CD4-positive, alpha-beta T cell treated with Interleukin-10 for 1 hour (primary cell): ENCODE measurements around the gene CTTNBP2.

ENCODE experiments used
- DNase-seq: peaks from one replicate; pipeline ENCODE4 v3.0.0-alpha.2; 2020

The CTTNBP2 gene

GRCh38 chr7:117873310-117874190 is at the start of gene CTTNBP2:
TSS of gene CTTNBP2 (minus strand) at chr7:117873441. CDS start at chr7:117873415, 26 bp downstream.
- DNase-seq, result no peak

GRCh38 chr7:117916309-117916708 is 43.1 kb upstream of the CTTNBP2 start:
- DNase-seq, result no peak

- no peak for DNase-seq
Measured at GRCh38 chr7:117912421-117912820, 39.2 kb upstream of the CTTNBP2 start.

- no peak for DNase-seq
Measured at GRCh38 chr7:117908031-117908795, 35.0 kb upstream of the CTTNBP2 start.

- DNase-seq, result no peak
Measured at GRCh38 chr7:117907049-117907640, 33.9 kb upstream of the CTTNBP2 start.

GRCh38 chr7:117902314-117902889 is 29.2 kb upstream of the CTTNBP2 start:
- DNase-seq, result no peak

GRCh38 chr7:117901089-117901797 is 28.0 kb upstream of the CTTNBP2 start:
- no peak for DNase-seq

- no peak for DNase-seq
Measured at GRCh38 chr7:117896339-117896738, 23.1 kb upstream of the CTTNBP2 start.

GRCh38 chr7:117895276-117895675 is 22.0 kb upstream of the CTTNBP2 start:
- no peak for DNase-seq

GRCh38 chr7:117894037-117894436 is 20.8 kb upstream of the CTTNBP2 start:
- no peak for DNase-seq

GRCh38 chr7:117892821-117893220 is 19.6 kb upstream of the CTTNBP2 start:
- DNase-seq, result no peak

- no peak for DNase-seq
Measured at GRCh38 chr7:117889611-117890010, 16.4 kb upstream of the CTTNBP2 start.

- DNase-seq, result no peak
Measured at GRCh38 chr7:117888627-117889026, 15.4 kb upstream of the CTTNBP2 start.

- no peak for DNase-seq
Measured at GRCh38 chr7:117882594-117882993, 9.4 kb upstream of the CTTNBP2 start.

GRCh38 chr7:117876761-117877160 is 3.5 kb upstream of the CTTNBP2 start:
- no peak for DNase-seq

- no peak for DNase-seq
Measured at GRCh38 chr7:117875566-117875965, 2.3 kb upstream of the CTTNBP2 start.

GRCh38 chr7:117874191-117874700 is 1.0 kb upstream of the CTTNBP2 start:
- no peak for DNase-seq

- no peak for DNase-seq
Measured at GRCh38 chr7:117872561-117873309, 506 bp downstream of the CTTNBP2 start.

- no peak for DNase-seq
Measured at GRCh38 chr7:117871778-117872538, 1.3 kb downstream of the CTTNBP2 start.

- DNase-seq, result no peak
Measured at GRCh38 chr7:117871401-117871777, 1.9 kb downstream of the CTTNBP2 start.
